GM23338 (cell line): ENCODE results near the gene TMEM247. TPM values are rescaled to one million over a fixed set of nuclear protein-coding genes. Genes with fewer than 3 reads are reported as not detected.

ENCODE experiments used
- ATAC-seq: fragments of 200-7000 bp; cut with Tn5 transposase; 3 replicates; pipeline ENCODE4 v1.9.1; 2020
- DNase-seq: peaks from one replicate; pipeline ENCODE4 v3.0.0-alpha.2; 2015; ENCODE audit warnings: low spot score
- H2AFZ ChIP-seq: fragments of 200-600 bp; sonication (generic); 2 replicates; pipeline ENCODE4 v1.8.0; 2016; ENCODE audit warnings: antibody characterized with exemption, mild to moderate bottlenecking, moderate library complexity
- H3F3A ChIP-seq: fragments of 200-600 bp; sonication (generic); replicated peaks from 2 replicates; pipeline ENCODE4 v1.8.0; 2017; ENCODE audit warnings: antibody characterized with exemption, mixed run types, low read depth
- H3K27ac ChIP-seq: fragments of 200-600 bp; sonication (generic); 2 replicates; pipeline ENCODE4 v1.6.1; 2016; ENCODE audit warnings: low read depth
- H3K27me3 ChIP-seq: fragments of 200-600 bp; sonication (generic); 2 replicates; pipeline ENCODE4 v1.8.0; 2016; ENCODE audit warnings: mild to moderate bottlenecking, mixed run types, moderate library complexity; ENCODE audit not compliant: insufficient read depth
- H3K36me3 ChIP-seq: fragments of 200-600 bp; sonication (generic); 2 replicates; pipeline ENCODE4 v1.8.0; 2016; ENCODE audit warnings: mild to moderate bottlenecking; ENCODE audit not compliant: insufficient read depth
- H3K4me1 ChIP-seq: fragments of 200-600 bp; sonication (generic); 2 replicates; pipeline ENCODE4 v1.8.0; 2016; ENCODE audit warnings: mild to moderate bottlenecking, moderate library complexity; ENCODE audit not compliant: insufficient read depth
- H3K4me2 ChIP-seq: fragments of 200-600 bp; sonication (generic); 2 replicates; pipeline ENCODE4 v1.7.1; 2017; ENCODE audit warnings: mixed run types
- H3K4me3 ChIP-seq: fragments of 200-600 bp; sonication (generic); 2 replicates; pipeline ENCODE4 v1.6.1; 2016; ENCODE audit warnings: mixed run types
- H3K79me2 ChIP-seq: fragments of 200-600 bp; sonication (generic); replicated peaks from 2 replicates; pipeline ENCODE4 v1.8.0; 2017; ENCODE audit warnings: mild to moderate bottlenecking; ENCODE audit not compliant: insufficient read depth
- H3K9me2 ChIP-seq: fragments of 200-600 bp; sonication (generic); 2 replicates; pipeline ENCODE4 v1.8.0; 2017; ENCODE audit not compliant: insufficient read depth
- H4K20me1 ChIP-seq: fragments of 200-600 bp; sonication (generic); replicated peaks from 2 replicates; pipeline ENCODE4 v1.8.0; 2017; ENCODE audit warnings: mild to moderate bottlenecking; ENCODE audit not compliant: insufficient read depth
- H3K27ac Mint-ChIP-seq: 2 replicates; pipeline ENCODE4 v1.8.0; 2020; ENCODE audit warnings: inconsistent platforms, mild to moderate bottlenecking, moderate library complexity, mixed read lengths
- H3K27me3 Mint-ChIP-seq: 3 replicates; pipeline ENCODE4 v1.8.0; 2022; ENCODE audit warnings: low read depth, mild to moderate bottlenecking, moderate library complexity, mixed read lengths, inconsistent platforms; ENCODE audit not compliant: insufficient read depth, poor library complexity
- H3K36me3 Mint-ChIP-seq: 3 replicates; pipeline ENCODE4 v1.8.0; 2021; ENCODE audit warnings: low read depth, mild to moderate bottlenecking, inconsistent platforms, moderate library complexity, mixed read lengths
- H3K4me1 Mint-ChIP-seq: 3 replicates; pipeline ENCODE4 v1.8.0; 2020; ENCODE audit warnings: mild to moderate bottlenecking, inconsistent platforms, mixed read lengths
- H3K4me3 Mint-ChIP-seq: 3 replicates; pipeline ENCODE4 v1.8.0; 2021; ENCODE audit warnings: moderate library complexity, mild to moderate bottlenecking, inconsistent platforms, mixed read lengths
- H3K9me3 Mint-ChIP-seq: 3 replicates; pipeline ENCODE4 v1.8.0; 2020; ENCODE audit warnings: moderate library complexity, mild to moderate bottlenecking, inconsistent platforms, mixed read lengths
- CREB1 ChIP-seq: fragments of 250-450 bp; sonication (Bioruptor Pico); IDR thresholded peaks from 2 replicates; pipeline ENCODE4 v1.5.0; 2020; ENCODE audit warnings: low read depth, mild to moderate bottlenecking, moderate library complexity
- ETS1 ChIP-seq: IDR thresholded peaks from 2 replicates; pipeline ENCODE4 v1.6.1; 2016; ENCODE audit warnings: antibody characterized with exemption
- EZH2 ChIP-seq: fragments of 200-600 bp; sonication (generic); IDR thresholded peaks from one replicate; pipeline ENCODE4 v1.8.0; 2017; ENCODE audit warnings: antibody characterized with exemption, mild to moderate bottlenecking, low read depth; ENCODE audit not compliant: unreplicated experiment
- EZH2phosphoT487 ChIP-seq: fragments of 200-600 bp; sonication (generic); IDR thresholded peaks from one replicate; pipeline ENCODE4 v1.8.1; 2018; ENCODE audit warnings: antibody characterized with exemption; ENCODE audit not compliant: unreplicated experiment
- JUNB ChIP-seq: IDR thresholded peaks from one replicate; pipeline ENCODE4 v1.6.1; 2016; ENCODE audit warnings: antibody characterized with exemption; ENCODE audit not compliant: unreplicated experiment
- NANOG ChIP-seq: IDR thresholded peaks from 2 replicates; pipeline ENCODE4 v1.6.1; 2016; ENCODE audit warnings: antibody characterized with exemption, borderline replicate concordance
- POLR2AphosphoS5 ChIP-seq: IDR thresholded peaks from 2 replicates; pipeline ENCODE4 v1.6.1; 2016; ENCODE audit warnings: antibody characterized with exemption, low read depth
- STAT1 ChIP-seq: IDR thresholded peaks from one replicate; pipeline ENCODE4 v1.6.1; 2016; ENCODE audit warnings: antibody characterized with exemption; ENCODE audit not compliant: unreplicated experiment
- ZNF114 ChIP-seq: fragments of 250-450 bp; sonication (Bioruptor Pico); IDR thresholded peaks from 2 replicates; pipeline ENCODE4 v1.5.0; 2020; ENCODE audit warnings: mild to moderate bottlenecking, moderate library complexity
- ZNF331 ChIP-seq: fragments of 250-450 bp; sonication (Bioruptor Pico); IDR thresholded peaks from 2 replicates; pipeline ENCODE4 v1.5.0; 2020; ENCODE audit warnings: low read depth, mild to moderate bottlenecking, moderate library complexity
- ZNF462 ChIP-seq: fragments of 250-450 bp; sonication (Bioruptor Pico); IDR thresholded peaks from 2 replicates; pipeline ENCODE4 v1.5.0; 2020; ENCODE audit warnings: mild to moderate bottlenecking, moderate library complexity
- polyA plus RNA-seq: library from polyadenylated mRNA; unstranded; fragments of >200 nt; fragmentation: Nextera tagmentation; extraction: Ambion mirVana; gene quantifications from 2 replicates; pipeline ENCODE4 v1.2.1, GENCODE V29; 2016
- total RNA-seq: library from RNA; depleted of rRNA; stranded (reverse); fragments of >200 nt; shearing (Covaris generic); gene quantifications from 2 replicates; pipeline ENCODE4 v1.2.3, GENCODE V29; 2014
- TF ChIP-seq, protein P1 (sequence below), 2 experiments: fragments of 200-600 bp in 1 of 2; sonication (generic) in 1 of 2; conservative IDR thresholded peaks; 2 replicates each; pipeline versions ENCODE4 v1.5.1 to v1.6.1; 2016 to 2017; ENCODE audit warnings: antibody characterized with exemption in 2 of 2, low read depth in 2 of 2, mild to moderate bottlenecking in 2 of 2, moderate library complexity in 1 of 2
- TF ChIP-seq, protein P2 (sequence below): IDR thresholded peaks from one replicate; pipeline ENCODE4 v1.6.1; 2018; ENCODE audit warnings: antibody characterized with exemption; ENCODE audit not compliant: unreplicated experiment

The TMEM247 gene
- total and polyA plus RNA-seq, 2 experiments from 2014 or later = not detected

DNA sequence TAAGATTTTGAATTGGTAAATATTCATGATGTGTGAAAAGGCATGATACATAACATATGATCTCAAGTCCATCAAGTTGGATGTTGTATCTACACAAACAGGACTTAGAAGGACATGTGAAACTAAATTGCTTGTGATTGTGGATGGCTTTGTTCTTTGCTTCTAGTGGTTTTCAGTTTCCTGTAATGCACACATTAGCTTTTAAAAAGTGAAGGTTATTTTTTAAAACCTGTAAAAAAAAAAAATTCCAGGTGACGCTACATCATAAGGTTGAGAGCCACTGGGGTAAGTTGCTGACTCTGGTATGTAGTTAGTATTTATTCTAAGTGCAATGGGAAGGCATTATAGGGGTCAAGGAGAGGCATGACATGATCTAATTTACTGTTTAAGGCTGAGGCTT lies 48.4 kb upstream of the TMEM247 start:
- H3K4me3 Mint-ChIP-seq = no peak overlapping the region
- TF ChIP-seq EZH2 (no peak), JUNB (no peak), NANOG (no peak), ZNF462 (CRISPR knock-in tag) (no peak), CREB1 (no peak), ZNF114 (CRISPR knock-in tag) (no peak), EZH2phosphoT487 (no peak), ZNF331 (CRISPR knock-in tag) (no peak), ETS1 (no peak), STAT1 (no peak), POLR2AphosphoS5 (no peak)
- TF ChIP-seq, protein P1, sequence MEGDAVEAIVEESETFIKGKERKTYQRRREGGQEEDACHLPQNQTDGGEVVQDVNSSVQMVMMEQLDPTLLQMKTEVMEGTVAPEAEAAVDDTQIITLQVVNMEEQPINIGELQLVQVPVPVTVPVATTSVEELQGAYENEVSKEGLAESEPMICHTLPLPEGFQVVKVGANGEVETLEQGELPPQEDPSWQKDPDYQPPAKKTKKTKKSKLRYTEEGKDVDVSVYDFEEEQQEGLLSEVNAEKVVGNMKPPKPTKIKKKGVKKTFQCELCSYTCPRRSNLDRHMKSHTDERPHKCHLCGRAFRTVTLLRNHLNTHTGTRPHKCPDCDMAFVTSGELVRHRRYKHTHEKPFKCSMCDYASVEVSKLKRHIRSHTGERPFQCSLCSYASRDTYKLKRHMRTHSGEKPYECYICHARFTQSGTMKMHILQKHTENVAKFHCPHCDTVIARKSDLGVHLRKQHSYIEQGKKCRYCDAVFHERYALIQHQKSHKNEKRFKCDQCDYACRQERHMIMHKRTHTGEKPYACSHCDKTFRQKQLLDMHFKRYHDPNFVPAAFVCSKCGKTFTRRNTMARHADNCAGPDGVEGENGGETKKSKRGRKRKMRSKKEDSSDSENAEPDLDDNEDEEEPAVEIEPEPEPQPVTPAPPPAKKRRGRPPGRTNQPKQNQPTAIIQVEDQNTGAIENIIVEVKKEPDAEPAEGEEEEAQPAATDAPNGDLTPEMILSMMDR (conservative IDR thresholded peaks at IDR 0.05; ENCODE audit: low read depth in 2 of 2) = no peak
- TF ChIP-seq, protein P2, sequence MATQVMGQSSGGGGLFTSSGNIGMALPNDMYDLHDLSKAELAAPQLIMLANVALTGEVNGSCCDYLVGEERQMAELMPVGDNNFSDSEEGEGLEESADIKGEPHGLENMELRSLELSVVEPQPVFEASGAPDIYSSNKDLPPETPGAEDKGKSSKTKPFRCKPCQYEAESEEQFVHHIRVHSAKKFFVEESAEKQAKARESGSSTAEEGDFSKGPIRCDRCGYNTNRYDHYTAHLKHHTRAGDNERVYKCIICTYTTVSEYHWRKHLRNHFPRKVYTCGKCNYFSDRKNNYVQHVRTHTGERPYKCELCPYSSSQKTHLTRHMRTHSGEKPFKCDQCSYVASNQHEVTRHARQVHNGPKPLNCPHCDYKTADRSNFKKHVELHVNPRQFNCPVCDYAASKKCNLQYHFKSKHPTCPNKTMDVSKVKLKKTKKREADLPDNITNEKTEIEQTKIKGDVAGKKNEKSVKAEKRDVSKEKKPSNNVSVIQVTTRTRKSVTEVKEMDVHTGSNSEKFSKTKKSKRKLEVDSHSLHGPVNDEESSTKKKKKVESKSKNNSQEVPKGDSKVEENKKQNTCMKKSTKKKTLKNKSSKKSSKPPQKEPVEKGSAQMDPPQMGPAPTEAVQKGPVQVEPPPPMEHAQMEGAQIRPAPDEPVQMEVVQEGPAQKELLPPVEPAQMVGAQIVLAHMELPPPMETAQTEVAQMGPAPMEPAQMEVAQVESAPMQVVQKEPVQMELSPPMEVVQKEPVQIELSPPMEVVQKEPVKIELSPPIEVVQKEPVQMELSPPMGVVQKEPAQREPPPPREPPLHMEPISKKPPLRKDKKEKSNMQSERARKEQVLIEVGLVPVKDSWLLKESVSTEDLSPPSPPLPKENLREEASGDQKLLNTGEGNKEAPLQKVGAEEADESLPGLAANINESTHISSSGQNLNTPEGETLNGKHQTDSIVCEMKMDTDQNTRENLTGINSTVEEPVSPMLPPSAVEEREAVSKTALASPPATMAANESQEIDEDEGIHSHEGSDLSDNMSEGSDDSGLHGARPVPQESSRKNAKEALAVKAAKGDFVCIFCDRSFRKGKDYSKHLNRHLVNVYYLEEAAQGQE = no peak
- Histone ChIP-seq H3K27me3 (no peaks in the 10 kb centered on the region), H3K36me3 (no peaks in the 10 kb centered on the region), H3K27ac (no peak overlapping the region), H3K9me2 (peaks cover 24% of the 10 kb centered on the region), H4K20me1 (no peaks in the 10 kb centered on the region), H3K4me2 (no peak overlapping the region), H2AFZ (no peak overlapping the region), H3K79me2 (no peaks in the 10 kb centered on the region), H3F3A (no peaks in the 10 kb centered on the region), H3K4me3 (no peak overlapping the region), H3K4me1 (no peaks in the 10 kb centered on the region; the same call in 1 of the 2 replicates)
- H3K27me3 Mint-ChIP-seq = peaks cover 6% of the 10 kb centered on the region
- ATAC-seq (no peak), DNase-seq (no peak)
- peaks cover 4% of the 10 kb centered on the region; the same call in 2 of the 3 replicates for H3K4me1 Mint-ChIP-seq
- no peaks in the 10 kb centered on the region for H3K36me3 Mint-ChIP-seq
- 0 out of 3 replicates have a peak, but pooled peaks cover 2% of the 10 kb centered on the region for H3K9me3 Mint-ChIP-seq
- no peak overlapping the region for H3K27ac Mint-ChIP-seq
